OCI-LY7 (cell line): ENCODE measurements around the gene CASQ1. TPM values are rescaled to one million over a fixed set of nuclear protein-coding genes. Genes with fewer than 3 reads are reported as not detected.

Experiments used
- BruUV-seq: library from RNA; stranded (reverse); fragments of 400-500 nt; replicated peaks from 2 replicates; lab custom pipeline; 2021; lab: Mats Ljungman, UMichigan
- CTCF ChIA-PET: fragments of 300-600 bp; sonication (Branson Sonifier 250); formaldehyde crosslinking; loops from one replicate; lab custom pipeline; 2022; ENCODE audit warnings: antibody characterized with exemption; ENCODE audit not compliant: unreplicated experiment; lab: Charles Lee
- POLR2A ChIA-PET: fragments of 300-600 bp; sonication (Branson Sonifier 250); formaldehyde crosslinking; loops from one replicate; lab custom pipeline; 2022; ENCODE audit warnings: antibody characterized with exemption; lab: Charles Lee
- DNase-seq: peaks from one replicate; pipeline ENCODE4 v3.0.0-alpha.2; 2015; ENCODE audit warnings: low spot score
- H2AFZ ChIP-seq: fragments of 200-600 bp; sonication (generic), shearing (Covaris generic); 2 replicates; pipeline ENCODE4 v1.6.1; 2014; ENCODE audit warnings: mild to moderate bottlenecking, antibody characterized with exemption, low read length, moderate library complexity
- H3K27ac ChIP-seq: fragments of 200-600 bp; sonication (generic); 2 replicates; pipeline ENCODE4 v1.5.1; 2014; ENCODE audit warnings: mixed run types, low read depth, mild to moderate bottlenecking, moderate library complexity, low read length, inconsistent platforms; ENCODE audit not compliant: poor library complexity, severe bottlenecking
- H3K36me3 ChIP-seq: fragments of 200-600 bp; sonication (generic); 2 replicates; pipeline ENCODE4 v1.6.1; 2014; ENCODE audit warnings: mild to moderate bottlenecking, antibody characterized with exemption, low read length, moderate library complexity, mixed read lengths; ENCODE audit not compliant: insufficient read depth
- H3K4me1 ChIP-seq: fragments of 200-600 bp; sonication (generic); 2 replicates; pipeline ENCODE4 v1.5.1; 2014; ENCODE audit warnings: mild to moderate bottlenecking, low read length; ENCODE audit not compliant: insufficient read depth, poor library complexity, severe bottlenecking
- H3K4me2 ChIP-seq: fragments of 200-600 bp; sonication (generic); 2 replicates; pipeline ENCODE4 v1.6.1; 2014; ENCODE audit warnings: mild to moderate bottlenecking, low read length
- H3K4me3 ChIP-seq: fragments of 200-600 bp; sonication (generic); 2 replicates; pipeline ENCODE4 v1.5.1; 2014; ENCODE audit warnings: mild to moderate bottlenecking, low read depth, low read length; ENCODE audit not compliant: poor library complexity, severe bottlenecking
- H3K79me2 ChIP-seq: fragments of 200-600 bp; sonication (generic); 2 replicates; pipeline ENCODE4 v1.6.1; 2016; ENCODE audit warnings: low read depth, mild to moderate bottlenecking, low read length, moderate library complexity, mixed read lengths; ENCODE audit not compliant: insufficient read depth
- H3K9me2 ChIP-seq: fragments of 200-600 bp; sonication (generic); 2 replicates; pipeline ENCODE4 v1.6.1; 2016; ENCODE audit warnings: mild to moderate bottlenecking, low read length, mixed read lengths; ENCODE audit not compliant: insufficient read depth
- H3K9me3 ChIP-seq: fragments of 200-600 bp; sonication (generic); 2 replicates; pipeline ENCODE4 v1.6.1; 2014; ENCODE audit warnings: mild to moderate bottlenecking, mixed run types, low read length, mixed read lengths
- H4K20me1 ChIP-seq: fragments of 200-600 bp; sonication (generic); 2 replicates; pipeline ENCODE4 v1.6.1; 2014; ENCODE audit warnings: mild to moderate bottlenecking, antibody characterized with exemption, low read length, moderate library complexity, mixed read lengths; ENCODE audit not compliant: insufficient read depth
- CTCF ChIP-seq: fragments of 200-600 bp; sonication (generic); conservative IDR thresholded peaks from 2 replicates; pipeline ENCODE4 v1.5.1; 2014; ENCODE audit warnings: mild to moderate bottlenecking, antibody characterized with exemption, low read length, moderate library complexity, mixed read lengths
- EZH2phosphoT487 ChIP-seq: fragments of 200-600 bp; sonication (generic); IDR thresholded peaks from 2 replicates; pipeline ENCODE4 v1.6.1; 2018; ENCODE audit warnings: low read depth, borderline replicate concordance, mild to moderate bottlenecking, mixed run types, antibody characterized with exemption, low read length, moderate library complexity, mixed read lengths
- intact Hi-C: fragments of 100-400 bp; cut with micrococcal nuclease; formaldehyde crosslinking; loops from one replicate; pipeline ENCODE4 v1.10.0; 2022; ENCODE audit not compliant: unreplicated experiment
- total RNA-seq, 2 experiments: library from RNA; depleted of rRNA in 1 of 2; stranded (reverse); fragments of >200 nt in 1 of 2; shearing (Covaris generic) in 1 of 2; gene quantifications; 2 replicates each; pipeline ENCODE4 v1.2.3, GENCODE V29; 2014 to 2022

The CASQ1 gene
- total RNA-seq, 2 experiments from 2014 or later = not detected

GRCh38 chr1:160227561-160227960 is 37.2 kb downstream of the CASQ1 start:
- Histone ChIP-seq H3K27ac (no peak overlapping the region), H3K9me3 (no peaks in the 10 kb centered on the region), H3K4me2 (no peak overlapping the region), H4K20me1 (no peaks in the 10 kb centered on the region), H3K9me2 (no peaks in the 10 kb centered on the region), H3K4me1 (no peaks in the 10 kb centered on the region), H3K79me2 (no peaks in the 10 kb centered on the region), H3K36me3 (peaks cover 97% of the 10 kb centered on the region), H3K4me3 (no peak overlapping the region), H2AFZ (no peak overlapping the region)
- intact Hi-C loops = no loop called here
- CTCF ChIA-PET = interaction anchor here (0.8 kb wide), 1 partner anchor 11 kb away, joined by 3 read pairs; no protein-coding TSS in a partner anchor
- TF ChIP-seq CTCF (no peak), EZH2phosphoT487 (no peak)
- DNase-seq = no peak
- no TSS peak for BruUV-seq
- POLR2A ChIA-PET = interaction anchor here (1.0 to 1.4 kb wide), 2 partner anchors 9 to 14 kb away, joined by 3 to 4 read pairs; no protein-coding TSS in a partner anchor

- Histone ChIP-seq H3K9me2 (no peaks in the 10 kb centered on the region), H3K79me2 (no peaks in the 10 kb centered on the region), H3K27ac (no peak overlapping the region), H4K20me1 (no peaks in the 10 kb centered on the region), H3K4me1 (no peaks in the 10 kb centered on the region), H3K4me2 (no peak overlapping the region), H3K36me3 (peaks cover 96% of the 10 kb centered on the region), H3K9me3 (no peaks in the 10 kb centered on the region), H3K4me3 (no peak overlapping the region), H2AFZ (no peak overlapping the region)
- BruUV-seq = no TSS peak
- intact Hi-C loops = no loop called here
- no peak for TF ChIP-seq CTCF
- no peak for TF ChIP-seq EZH2phosphoT487
- ChIA-PET POLR2A (interaction anchor here (0.6 to 2.6 kb wide), 5 partner anchors 8 to 751 kb away, joined by 3 to 7 read pairs (median 3); no protein-coding TSS in a partner anchor), CTCF (no interaction called here)
- no peak for DNase-seq
These were observed 38.1 kb downstream of the CASQ1 start for GRCh38 chr1:160228431-160228830.

DNA sequence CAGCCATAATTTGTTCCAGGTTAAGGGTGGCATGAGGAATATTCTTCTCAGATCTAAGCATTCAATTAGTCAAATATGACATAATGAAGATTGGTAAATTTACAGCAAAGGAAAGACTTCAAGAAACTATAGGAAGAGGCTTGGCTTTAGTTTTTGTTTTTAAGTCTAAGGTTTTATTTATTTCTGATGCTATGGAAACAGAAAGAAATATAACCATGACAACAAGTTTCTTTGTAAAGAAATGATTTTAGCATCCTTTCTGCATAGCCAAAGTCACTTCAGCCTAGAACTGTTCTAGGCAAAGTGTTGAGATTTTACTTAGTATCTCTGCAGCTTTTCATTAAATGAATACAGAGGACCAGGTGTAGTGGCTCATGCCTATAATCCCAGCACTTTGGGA is 42.5 kb downstream of the CASQ1 start:
- CTCF ChIA-PET = no interaction called here
- no peak overlapping the region for H3K27ac ChIP-seq
- no TSS peak for BruUV-seq

More for the DNA sequence above, 42.5 kb downstream of the CASQ1 start:
- intact Hi-C loops = no loop called here
- no peaks in the 10 kb centered on the region for H3K9me2 ChIP-seq
- no peak overlapping the region for H2AFZ ChIP-seq
- no peak for DNase-seq
- H3K36me3 ChIP-seq = peaks cover 93% of the 10 kb centered on the region
- H4K20me1 ChIP-seq = no peaks in the 10 kb centered on the region
- H3K4me1 ChIP-seq = no peaks in the 10 kb centered on the region
- POLR2A ChIA-PET = interaction anchor here (0.6 to 1.7 kb wide), 5 partner anchors 11 to 29 kb away, joined by 3 to 8 read pairs (median 3); partner anchors contain the start of gene DCAF8
- no peak for TF ChIP-seq CTCF
- no peak for TF ChIP-seq EZH2phosphoT487
- no peaks in the 10 kb centered on the region for H3K9me3 ChIP-seq
- no peak overlapping the region for H3K4me2 ChIP-seq
- no peaks in the 10 kb centered on the region for H3K79me2 ChIP-seq
- no peak overlapping the region for H3K4me3 ChIP-seq
